Right lobe of liver (tissue), 6 donors: ENCODE data around the gene PRICKLE3. TPM values are rescaled to one million over a fixed set of nuclear protein-coding genes. Genes with fewer than 3 reads are reported as not detected.
"Not testable (repeated sequence)": the region's sequence is repeated elsewhere in the genome, so short reads cannot be mapped to it uniquely, and the experiment has no call there.

Source experiments
- ATAC-seq, 4 donors: fragments of 200-7000 bp; cut with Tn5 transposase; one replicate each; pipeline ENCODE4 v1.9.1; 2020; ENCODE audit warnings: mild to moderate bottlenecking in 4 of 4, moderate library complexity in 4 of 4
- DNase-seq, 3 donors: peaks; one replicate each; pipeline ENCODE4 v3.0.0-alpha.2; 2020
- H3K27ac ChIP-seq, 3 donors: fragments of 200-600 bp; one replicate each; pipeline ENCODE4 v1.8.0; 2022
- H3K27me3 ChIP-seq, 2 donors: fragments of 200-600 bp; one replicate each; pipeline ENCODE4 v1.8.0; 2022
- H3K36me3 ChIP-seq, 4 donors: fragments of 200-600 bp; sonication (generic) in 1 of 4; one replicate each; pipeline versions ENCODE4 v1.5.1 to v1.8.0; 2017 to 2022; ENCODE audit warnings: control low read depth in 1 of 4
- H3K4me1 ChIP-seq, 4 donors: fragments of 200-600 bp; sonication (generic) in 1 of 4; one replicate each; pipeline versions ENCODE4 v1.5.1 to v1.8.0; 2017 to 2022; ENCODE audit warnings: control low read depth in 1 of 4
- H3K4me3 ChIP-seq, 3 donors: fragments of 200-600 bp; one replicate each; pipeline ENCODE4 v1.8.0; 2022
- H3K9me3 ChIP-seq, 4 donors: fragments of 200-600 bp; sonication (generic) in 1 of 4; one replicate each; pipeline versions ENCODE4 v1.5.1 to v1.8.0; 2017 to 2022; ENCODE audit warnings: control low read depth in 1 of 4
- CTCF ChIP-seq, 4 donors: fragments of 200-600 bp in 3 of 4; fragments of 450-650 bp in 1 of 4; IDR thresholded peaks; one replicate each; pipeline versions ENCODE4 v1.5.1 to v1.8.0; 2016 to 2022; ENCODE audit warnings: antibody characterized with exemption in 4 of 4, mild to moderate bottlenecking in 2 of 4
- POLR2A ChIP-seq: fragments of 450-650 bp; IDR thresholded peaks from one replicate; pipeline ENCODE4 v1.6.1; 2017; ENCODE audit warnings: antibody characterized with exemption, mild to moderate bottlenecking
- WGBS: methylation state at CpG from one replicate; pipeline ENCODE4 v1.1.6; 2018; ENCODE audit warnings: low coverage, low lambda C conversion rate; ENCODE audit not compliant: insufficient coverage; ENCODE audit errors: missing lambda C conversion rate; 5-methylcytosine and 5-hydroxymethylcytosine counted together
- intact Hi-C, 2 donors: fragments of 100-400 bp; cut with DNase I; formaldehyde crosslinking; loops; one replicate each; pipeline versions ENCODE4 v1.11.2 to v1.14.1; 2022
- total RNA-seq, 6 experiments: library from RNA; depleted of rRNA in 2 of 6; stranded (reverse); fragments of >200 nt in 2 of 6; fragmentation: NEBNext Ultra II Directional in 3 of 6; extraction: Animal tissue kit (Norgen Biotek cat#: 25700) in 3 of 6; gene quantifications; one replicate each; pipeline versions ENCODE4 v1.1.0 to v1.2.4, GENCODE V29; 2016 to 2023
- donor health status: DM: no; HTN: yes; CAD: no.
- donor health status: DM: no; HTN: no; CAD: no.
- donor health status: DM: no; HTN: no; CAD: no.
- donor health status: DM: no; HTN: yes; CAD: no.
- donor health status: DM: no; HTN: yes; CAD: no.

PRICKLE3 gene
- total RNA-seq, 6 experiments from 2014 or later = 3.8 to 6.4 (median 5.0) TPM

- H3K9me3 ChIP-seq = no peaks in the 10 kb centered on the region
- H3K4me1 ChIP-seq = peaks cover 0 to 11% (median 4%) of the 10 kb centered on the region in 4 donors
- no peak overlapping the region for H3K27ac ChIP-seq
- ATAC-seq (no peak), DNase-seq (peak in 1 of 3 donors; percentile 55)
- intact Hi-C loops = no loop called here
- no peaks in the 10 kb centered on the region for H3K36me3 ChIP-seq
- no peak overlapping the region for H3K4me3 ChIP-seq
- TF ChIP-seq CTCF (IDR thresholded peaks at IDR 0.05) (no peak), POLR2A (no peak)
- H3K27me3 ChIP-seq = no peaks in the 10 kb centered on the region
- no CpG with 5 or more reads among the region's 25 CpGs for WGBS
Observed at GRCh38 chrX:49157194-49157593, 29.0 kb downstream of the PRICKLE3 start.

- Histone ChIP-seq H3K4me3 (peak overlapping the region; percentile 44 to 61 (median 56)), H3K4me1 (peaks cover 0 to 11% (median 4%) of the 10 kb centered on the region in 4 donors), H3K27ac (peak overlapping the region; percentile 68 to 86 (median 72)), H3K36me3 (no peaks in the 10 kb centered on the region), H3K9me3 (no peaks in the 10 kb centered on the region), H3K27me3 (no peaks in the 10 kb centered on the region)
- ATAC-seq = peak; percentile 94 to 97 (median 96)
- intact Hi-C loops = no loop called here
- TF ChIP-seq CTCF (IDR thresholded peaks at IDR 0.05) (peak; percentile 61 to 83 (median 70)), POLR2A (peak; percentile 26)
- WGBS = 44% methylated on average over 24 of the region's 65 CpGs
- DNase-seq = peak; percentile 91 to 92 (median 91)
Observed at GRCh38 chrX:49155900-49156837, 30.0 kb downstream of the PRICKLE3 start.

GRCh38 chrX:49155243-49155899 is 30.8 kb downstream of the PRICKLE3 start:
- H3K9me3 ChIP-seq = no peaks in the 10 kb centered on the region
- no peaks in the 10 kb centered on the region for H3K27me3 ChIP-seq
- WGBS = 42% methylated on average over 16 of the region's 18 CpGs
- H3K4me1 ChIP-seq = peaks cover 0 to 5% (median 2%) of the 10 kb centered on the region in 4 donors
- peak overlapping the region; percentile 68 to 86 (median 72) for H3K27ac ChIP-seq
- DNase-seq (peak in 1 of 3 donors; percentile 26), ATAC-seq (no peak)
- no peak for TF ChIP-seq POLR2A
- TF ChIP-seq CTCF (IDR thresholded peaks at IDR 0.05) = no peak
- intact Hi-C loops = no loop called here
- no peaks in the 10 kb centered on the region for H3K36me3 ChIP-seq
- peak overlapping the region; percentile 44 to 61 (median 56) for H3K4me3 ChIP-seq

- no peaks in the 10 kb centered on the region for H3K4me1 ChIP-seq
- DNase-seq = peak in 1 of 3 donors; percentile 8
- WGBS = 56% methylated on average over 1 of the region's 1 CpG
- no peak for TF ChIP-seq CTCF (IDR thresholded peaks at IDR 0.05)
- TF ChIP-seq POLR2A = no peak
- no peaks in the 10 kb centered on the region for H3K27me3 ChIP-seq
- no peak for ATAC-seq
- intact Hi-C loops = no loop called here
- no peak overlapping the region for H3K4me3 ChIP-seq
- no peaks in the 10 kb centered on the region for H3K9me3 ChIP-seq
- no peak overlapping the region for H3K27ac ChIP-seq
- no peaks in the 10 kb centered on the region for H3K36me3 ChIP-seq
Observed at GRCh38 chrX:49153467-49153866, 32.7 kb downstream of the PRICKLE3 start.

GRCh38 chrX:49149291-49149690 is 36.9 kb downstream of the PRICKLE3 start:
- intact Hi-C loops, H3K27me3 ChIP-seq, H3K4me3 ChIP-seq, H3K36me3 ChIP-seq, H3K9me3 ChIP-seq, H3K4me1 ChIP-seq, ATAC-seq, H3K27ac ChIP-seq: not testable (repeated sequence)
- 82% methylated on average over 12 of the region's 14 CpGs for WGBS
- DNase-seq = peak in 1 of 3 donors; percentile 3

GRCh38 chrX:49148390-49149100 is 37.6 kb downstream of the PRICKLE3 start:
- H3K27me3 ChIP-seq, intact Hi-C loops, H3K4me1 ChIP-seq, H3K27ac ChIP-seq, H3K4me3 ChIP-seq, H3K36me3 ChIP-seq, H3K9me3 ChIP-seq: not testable (repeated sequence)
- DNase-seq (peak in 1 of 3 donors; percentile 45), ATAC-seq (peak in 2 of 4 donors; percentile 25 to 61)
- WGBS = 67% methylated on average over 10 of the region's 21 CpGs
